NCI-H1092 (cell line): Measurements from ENCODE around the gene TBC1D22A.

Source experiments
- DNase-seq: peaks from one replicate; lab custom pipeline; 2025; lab: John Stamatoyannopoulos, UW

TBC1D22A gene

GRCh38 chr22:47202819-47203553 lies 440.5 kb downstream of the TBC1D22A start:
- no peak for DNase-seq

- DNase-seq = no peak
Measured at GRCh38 chr22:47203554-47203991, 441.1 kb downstream of the TBC1D22A start.

- DNase-seq = no peak
Measured at GRCh38 chr22:47204002-47204979, 441.8 kb downstream of the TBC1D22A start.

- DNase-seq = no peak
Measured at GRCh38 chr22:47205081-47205491, 442.6 kb downstream of the TBC1D22A start.

GRCh38 chr22:47205554-47205953 lies 443.1 kb downstream of the TBC1D22A start:
- DNase-seq = no peak

GRCh38 chr22:47206164-47206563 lies 443.7 kb downstream of the TBC1D22A start:
- DNase-seq = no peak

GRCh38 chr22:47206666-47207218 lies 444.3 kb downstream of the TBC1D22A start:
- DNase-seq = no peak

- DNase-seq = no peak
Measured at GRCh38 chr22:47207387-47207786, 444.9 kb downstream of the TBC1D22A start.

GRCh38 chr22:47207846-47208554 lies 445.6 kb downstream of the TBC1D22A start:
- DNase-seq = no peak

- DNase-seq = no peak
Measured at GRCh38 chr22:47208630-47209029, 446.2 kb downstream of the TBC1D22A start.

- no peak for DNase-seq
Measured at GRCh38 chr22:47209040-47209514, 446.6 kb downstream of the TBC1D22A start.

- no peak for DNase-seq
Measured at GRCh38 chr22:47209547-47210023, 447.1 kb downstream of the TBC1D22A start.

GRCh38 chr22:47210112-47210657 lies 447.7 kb downstream of the TBC1D22A start:
- no peak for DNase-seq

GRCh38 chr22:47210686-47211085 lies 448.2 kb downstream of the TBC1D22A start:
- no peak for DNase-seq

- no peak for DNase-seq
Measured at GRCh38 chr22:47213571-47214230, 451.3 kb downstream of the TBC1D22A start.

- no peak for DNase-seq
Measured at GRCh38 chr22:47215851-47216250, 453.4 kb downstream of the TBC1D22A start.

- DNase-seq = no peak
Measured at GRCh38 chr22:47218671-47219070, 456.2 kb downstream of the TBC1D22A start.

GRCh38 chr22:47219789-47220188 lies 457.3 kb downstream of the TBC1D22A start:
- no peak for DNase-seq

- no peak for DNase-seq
Measured at GRCh38 chr22:47220752-47221151, 458.3 kb downstream of the TBC1D22A start.

- peak; percentile 2 for DNase-seq
Measured at GRCh38 chr22:47221840-47222615, 459.6 kb downstream of the TBC1D22A start.
